Measurements from ENCODE around the gene CFAP299. TPM values are rescaled to one million over a fixed set of nuclear protein-coding genes. Genes with fewer than 3 reads are reported as not detected.
"Not testable (repeated sequence)": the region's sequence is repeated elsewhere in the genome, so short reads cannot be mapped to it uniquely, and the experiment has no call there.

The CFAP299 gene
- 0.04 TPM in 1 of 2 replicates, not detected in the other for total RNA-seq
- not detected in 2 replicates for polyA plus RNA-seq

- H3K4me3 ChIP-seq, result peak within 1 kb of the TSS; percentile 48
- DNase-seq (ENCODE audit: low spot score), result peak; percentile 91
- no peaks in the 10 kb centered on the region for H3K79me2 ChIP-seq
- H3K36me3 ChIP-seq (replicated peaks; ENCODE audit: insufficient read depth, low read depth), result no peaks in the 10 kb centered on the region
- peak within 1 kb of the TSS; percentile 99 for H3K4me2 ChIP-seq
- no peaks in the 10 kb centered on the region for H3K9me3 ChIP-seq (ENCODE audit: low read depth)
- no peaks in the 10 kb centered on the region for H3K9me2 ChIP-seq (replicated peaks; ENCODE audit: insufficient read depth)
- H2AFZ ChIP-seq, result peak within 1 kb of the TSS; percentile 71
- no peak within 1 kb of the TSS for H3K27ac ChIP-seq
- TF ChIP-seq, protein P1, sequence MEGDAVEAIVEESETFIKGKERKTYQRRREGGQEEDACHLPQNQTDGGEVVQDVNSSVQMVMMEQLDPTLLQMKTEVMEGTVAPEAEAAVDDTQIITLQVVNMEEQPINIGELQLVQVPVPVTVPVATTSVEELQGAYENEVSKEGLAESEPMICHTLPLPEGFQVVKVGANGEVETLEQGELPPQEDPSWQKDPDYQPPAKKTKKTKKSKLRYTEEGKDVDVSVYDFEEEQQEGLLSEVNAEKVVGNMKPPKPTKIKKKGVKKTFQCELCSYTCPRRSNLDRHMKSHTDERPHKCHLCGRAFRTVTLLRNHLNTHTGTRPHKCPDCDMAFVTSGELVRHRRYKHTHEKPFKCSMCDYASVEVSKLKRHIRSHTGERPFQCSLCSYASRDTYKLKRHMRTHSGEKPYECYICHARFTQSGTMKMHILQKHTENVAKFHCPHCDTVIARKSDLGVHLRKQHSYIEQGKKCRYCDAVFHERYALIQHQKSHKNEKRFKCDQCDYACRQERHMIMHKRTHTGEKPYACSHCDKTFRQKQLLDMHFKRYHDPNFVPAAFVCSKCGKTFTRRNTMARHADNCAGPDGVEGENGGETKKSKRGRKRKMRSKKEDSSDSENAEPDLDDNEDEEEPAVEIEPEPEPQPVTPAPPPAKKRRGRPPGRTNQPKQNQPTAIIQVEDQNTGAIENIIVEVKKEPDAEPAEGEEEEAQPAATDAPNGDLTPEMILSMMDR (IDR thresholded peaks at IDR 0.05; ENCODE audit: poor library complexity), result peak; percentile 65
- TF ChIP-seq EZH2phosphoT487 (IDR thresholded peaks at IDR 0.05; ENCODE audit: low read depth, severe bottlenecking, unreplicated experiment), result no peak
- 1% methylated on average over 44 of the region's 49 CpGs for WGBS (ENCODE audit: low lambda C conversion rate, missing lambda C conversion rate)
- H3K4me1 ChIP-seq (ENCODE audit: insufficient read depth), result no peaks in the 10 kb centered on the region
- H4K20me1 ChIP-seq (ENCODE audit: insufficient read depth, poor library complexity, severe bottlenecking), result no peaks in the 10 kb centered on the region
- H3K27me3 ChIP-seq, result peaks cover 42% of the 10 kb centered on the region
Measured at GRCh38 chr4:80335554-80336358, at the start of gene CFAP299. Gene CFAP299 (plus strand): TSS chr4:80335730.

DNA sequence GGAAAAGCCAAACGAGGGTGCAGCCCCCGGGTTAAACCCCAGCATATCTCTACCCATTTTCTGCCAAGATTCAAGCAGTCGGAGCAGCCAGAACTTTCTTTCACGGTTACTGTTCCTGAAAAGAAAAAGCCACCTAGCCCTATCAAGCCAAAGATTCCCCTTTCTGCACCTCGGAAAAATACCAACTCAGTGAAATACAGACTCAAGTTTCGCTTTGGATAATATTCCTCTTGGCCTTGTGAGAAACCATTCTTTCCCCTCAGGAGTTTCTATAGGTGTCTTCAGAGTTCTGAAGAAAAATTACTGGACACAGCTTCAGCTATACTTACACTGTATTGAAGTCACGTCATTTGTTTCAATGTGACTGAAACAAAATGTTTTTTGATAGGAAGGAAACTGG, 49.1 kb upstream of the CFAP299 start:
- Histone ChIP-seq H3K27ac (no peak overlapping the region), H3K9me2 (replicated peaks; ENCODE audit: insufficient read depth) (no peaks in the 10 kb centered on the region), H3K4me3 (no peak overlapping the region), H3K36me3 (replicated peaks; ENCODE audit: insufficient read depth, low read depth) (no peaks in the 10 kb centered on the region), H3K27me3 (no peaks in the 10 kb centered on the region), H4K20me1 (ENCODE audit: insufficient read depth, poor library complexity, severe bottlenecking) (no peaks in the 10 kb centered on the region), H2AFZ (no peak overlapping the region), H3K4me1 (ENCODE audit: insufficient read depth) (no peaks in the 10 kb centered on the region), H3K79me2 (no peaks in the 10 kb centered on the region), H3K9me3 (ENCODE audit: low read depth) (no peaks in the 10 kb centered on the region), H3K4me2 (no peak overlapping the region)
- no peak for DNase-seq (ENCODE audit: low spot score)
- WGBS (ENCODE audit: low lambda C conversion rate, missing lambda C conversion rate), result 74% methylated on average over 7 of the region's 7 CpGs
- TF ChIP-seq, protein P1 (IDR thresholded peaks at IDR 0.05; ENCODE audit: poor library complexity), result no peak
- TF ChIP-seq EZH2 (IDR thresholded peaks at IDR 0.05; ENCODE audit: borderline replicate concordance) (no peak), EZH2phosphoT487 (IDR thresholded peaks at IDR 0.05; ENCODE audit: low read depth, severe bottlenecking, unreplicated experiment) (no peak)

GRCh38 chr4:80290665-80291064, 44.9 kb upstream of the CFAP299 start:
- H3K4me1 ChIP-seq (ENCODE audit: insufficient read depth); H3K4me3 ChIP-seq; DNase-seq (ENCODE audit: low spot score); H3K36me3 ChIP-seq (replicated peaks; ENCODE audit: insufficient read depth, low read depth); H4K20me1 ChIP-seq (ENCODE audit: insufficient read depth, poor library complexity, severe bottlenecking); H3K27me3 ChIP-seq; H3K9me3 ChIP-seq (ENCODE audit: low read depth); H3K27ac ChIP-seq; H2AFZ ChIP-seq; H3K79me2 ChIP-seq; H3K9me2 ChIP-seq (replicated peaks; ENCODE audit: insufficient read depth); H3K4me2 ChIP-seq: not testable (repeated sequence)
- WGBS (ENCODE audit: low lambda C conversion rate, missing lambda C conversion rate), result 95% methylated on average over 2 of the region's 2 CpGs

GRCh38 chr4:80294206-80294605, 41.3 kb upstream of the CFAP299 start:
- no peaks in the 10 kb centered on the region for H4K20me1 ChIP-seq (ENCODE audit: insufficient read depth, poor library complexity, severe bottlenecking)
- H3K4me1 ChIP-seq (ENCODE audit: insufficient read depth), result no peaks in the 10 kb centered on the region
- H3K4me2 ChIP-seq, result peak overlapping the region; percentile 42
- H2AFZ ChIP-seq, result no peak overlapping the region
- 73% methylated on average over 2 of the region's 2 CpGs for WGBS (ENCODE audit: low lambda C conversion rate, missing lambda C conversion rate)
- H3K4me3 ChIP-seq, result no peak overlapping the region
- H3K27me3 ChIP-seq, result no peaks in the 10 kb centered on the region
- no peaks in the 10 kb centered on the region for H3K36me3 ChIP-seq (replicated peaks; ENCODE audit: insufficient read depth, low read depth)
- no peaks in the 10 kb centered on the region for H3K9me2 ChIP-seq (replicated peaks; ENCODE audit: insufficient read depth)
- DNase-seq (ENCODE audit: low spot score), result no peak
- H3K9me3 ChIP-seq (ENCODE audit: low read depth), result no peaks in the 10 kb centered on the region
- no peak overlapping the region for H3K27ac ChIP-seq
- TF ChIP-seq, protein P1 (IDR thresholded peaks at IDR 0.05; ENCODE audit: poor library complexity), result no peak
- no peak for TF ChIP-seq EZH2 (IDR thresholded peaks at IDR 0.05; ENCODE audit: borderline replicate concordance)
- TF ChIP-seq EZH2phosphoT487 (IDR thresholded peaks at IDR 0.05; ENCODE audit: low read depth, severe bottlenecking, unreplicated experiment), result no peak
- no peaks in the 10 kb centered on the region for H3K79me2 ChIP-seq
